GM08714 (cell line): ENCODE measurements around the gene BRD3.
A peak's percentile ranks its signal among the peaks of the same experiment; 100 is the strongest.
"Not testable (repeated sequence)": the region's sequence is repeated elsewhere in the genome, so short reads cannot be mapped to it uniquely, and the experiment has no call there.

ENCODE experiments used
- H3K4me3 ChIP-seq: fragments of 200-500 bp; sonication (Bioruptor generic); 2 replicates; pipeline ENCODE4 v1.5.1; 2014; ENCODE audit warnings: mild to moderate bottlenecking, low read length, inconsistent platforms
- ZNF274 ChIP-seq: IDR thresholded peaks from 2 replicates; pipeline ENCODE4 v1.6.1; 2012; ENCODE audit warnings: mild to moderate bottlenecking, low read depth, low read length

Gene BRD3

DNA sequence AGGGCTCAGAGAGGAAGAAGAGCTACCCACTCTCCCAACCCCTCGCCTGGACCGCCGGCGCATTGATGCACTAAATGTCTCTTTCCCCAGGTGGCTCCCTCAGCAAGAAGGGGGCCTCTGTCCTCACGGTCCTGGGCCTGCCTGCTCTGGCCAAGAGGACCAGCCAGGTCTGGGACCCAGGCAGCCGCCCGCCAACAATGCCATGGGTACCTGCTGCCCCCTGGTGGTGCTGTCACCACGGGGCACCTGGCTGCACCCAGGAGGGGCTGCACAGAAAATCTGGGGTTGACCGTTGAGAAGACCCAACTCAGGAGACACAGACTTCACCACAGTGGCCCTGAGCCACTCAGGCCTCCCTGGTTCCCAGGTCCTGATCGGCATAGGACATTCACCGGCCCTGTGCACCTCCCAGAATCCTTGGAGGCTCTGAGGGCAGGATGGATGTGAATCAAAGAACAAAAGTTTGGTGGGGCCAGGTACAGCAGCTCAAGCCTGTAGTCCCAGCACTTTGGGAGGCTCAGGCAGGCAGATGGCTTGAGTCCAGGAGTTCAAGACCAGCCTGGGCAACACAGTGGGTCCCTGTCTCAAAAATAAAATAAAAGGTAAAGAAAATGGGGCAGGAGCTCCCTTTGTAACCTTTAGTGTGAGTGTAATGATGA is 73.3 kb downstream of the BRD3 start:
- no peak for TF ChIP-seq ZNF274
- no peak overlapping the region for H3K4me3 ChIP-seq

- H3K4me3 ChIP-seq = peak overlapping the region; percentile 68; the same call in 1 of the 2 replicates
- no peak for TF ChIP-seq ZNF274
Observed at GRCh38 chr9:133993635-133994253, 74.1 kb downstream of the BRD3 start.

GRCh38 chr9:133992780-133993634 is 74.8 kb downstream of the BRD3 start:
- TF ChIP-seq ZNF274 = no peak
- peak overlapping the region; percentile 90 for H3K4me3 ChIP-seq

GRCh38 chr9:133991964-133992779 is 75.7 kb downstream of the BRD3 start, which contains the start of gene VAV2:
Gene VAV2 (minus strand): TSS chr9:133992324. CDS start chr9:133992278, 46 bp downstream.
- peak within 1 kb of the TSS; percentile 90 for H3K4me3 ChIP-seq
- no peak for TF ChIP-seq ZNF274

- peak overlapping the region; percentile 90 for H3K4me3 ChIP-seq
- no peak for TF ChIP-seq ZNF274
Observed at GRCh38 chr9:133991214-133991921, 76.5 kb downstream of the BRD3 start.

DNA sequence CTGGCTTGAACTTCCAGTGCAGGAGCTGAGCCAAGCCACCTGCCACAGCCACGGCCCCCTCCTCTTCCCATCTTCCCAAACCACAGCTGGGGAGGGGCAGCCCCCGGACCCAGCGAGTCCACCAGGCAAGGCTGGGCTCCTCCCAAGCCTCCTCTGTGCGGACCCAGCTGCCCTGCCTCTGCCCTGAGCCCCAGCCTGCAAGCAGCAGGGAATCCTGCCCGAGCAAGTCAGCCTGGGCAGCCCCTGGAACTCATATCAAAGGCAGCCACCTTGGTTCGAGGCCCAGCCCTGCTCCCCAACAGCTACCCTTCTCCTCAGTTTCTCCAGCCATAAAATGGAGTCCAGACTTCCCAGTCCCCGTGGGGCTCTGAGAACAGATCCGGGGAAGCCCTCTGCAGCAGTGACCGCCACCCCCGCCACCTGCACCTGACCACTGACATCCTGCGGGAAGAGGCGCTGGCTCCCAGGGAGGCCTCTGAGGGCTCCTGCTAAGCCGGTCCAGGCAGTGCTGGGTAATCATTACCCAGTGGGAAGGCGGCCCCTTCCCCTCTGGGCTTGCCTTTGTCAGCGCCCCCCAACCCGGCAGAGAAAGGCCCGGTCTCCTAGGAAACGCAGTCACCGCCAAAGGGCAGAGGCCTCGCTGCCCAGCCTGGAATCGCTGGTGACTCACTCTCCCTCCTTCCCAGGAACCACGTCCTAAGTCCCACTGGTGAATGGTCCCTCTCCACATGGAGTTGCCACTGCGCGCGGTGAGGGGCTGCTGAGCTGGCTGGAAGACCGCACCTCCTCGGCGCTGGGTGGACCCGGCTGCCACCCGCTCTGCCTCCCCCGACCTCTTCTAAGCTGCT is 77.2 kb downstream of the BRD3 start:
- no peak for TF ChIP-seq ZNF274
- peak overlapping the region; percentile 90; the same call in 1 of the 2 replicates for H3K4me3 ChIP-seq

DNA sequence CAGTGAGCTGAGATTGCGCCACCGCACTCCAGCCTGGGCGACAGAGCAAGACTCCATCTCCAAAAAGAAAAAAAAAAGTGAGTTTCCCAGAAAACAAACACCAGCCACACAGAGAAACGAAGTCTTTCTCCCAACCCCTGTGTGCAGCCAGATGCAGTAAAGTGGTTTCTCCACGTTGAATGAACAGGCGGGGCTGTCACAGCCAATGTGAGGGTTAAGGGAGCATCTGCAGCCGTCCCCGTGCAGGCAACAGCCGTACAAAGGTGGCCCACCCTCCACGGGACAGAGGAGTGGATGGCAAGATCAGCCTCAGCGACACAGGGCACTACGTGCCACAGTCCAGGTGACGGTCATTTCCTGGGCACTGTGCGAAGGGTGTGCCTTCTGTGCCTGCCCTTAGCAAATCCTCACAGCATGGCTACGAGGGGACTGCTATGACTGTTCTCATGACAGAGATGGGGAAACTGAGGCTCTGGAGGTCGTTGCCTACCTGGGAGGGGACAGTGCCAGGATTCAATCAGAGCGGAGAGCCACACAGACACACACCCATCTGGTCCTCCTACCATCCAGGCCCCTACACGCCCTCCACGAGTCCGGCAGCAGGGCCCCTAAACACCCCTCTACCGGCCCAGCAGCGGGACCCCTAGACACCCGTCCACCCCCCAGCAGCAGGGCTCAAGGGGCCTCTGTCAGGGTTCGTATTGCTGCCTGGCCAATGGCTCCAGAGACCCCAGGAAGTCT is 78.0 kb downstream of the BRD3 start:
- no peak for TF ChIP-seq ZNF274
- H3K4me3 ChIP-seq = peak overlapping the region; percentile 90; the same call in 1 of the 2 replicates

DNA sequence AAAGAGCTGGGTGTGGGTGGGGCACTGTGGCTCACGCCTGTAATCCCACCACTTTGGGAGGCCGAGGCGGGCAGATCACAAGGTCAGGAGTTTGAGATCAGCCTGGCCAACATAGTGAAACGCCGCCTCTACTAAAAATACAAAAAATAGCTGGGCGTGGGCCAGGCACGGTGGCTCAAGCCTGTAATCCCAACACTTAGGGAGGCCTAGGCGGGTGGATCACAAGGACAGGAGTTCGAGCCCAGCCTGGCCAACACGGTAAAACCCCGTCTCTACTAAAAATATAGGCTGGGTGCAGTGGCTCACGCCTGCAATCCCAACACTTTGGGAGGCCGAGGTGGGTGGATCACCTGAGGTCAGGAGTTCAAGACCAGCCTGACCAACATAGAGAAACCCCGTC is 79.1 kb downstream of the BRD3 start:
- not testable (repeated sequence) for H3K4me3 ChIP-seq

GRCh38 chr9:133987946-133988665 is 79.7 kb downstream of the BRD3 start:
- H3K4me3 ChIP-seq = no peak overlapping the region
- TF ChIP-seq ZNF274 = no peak

GRCh38 chr9:133987446-133987788 is 80.4 kb downstream of the BRD3 start:
- no peak for TF ChIP-seq ZNF274
- no peak overlapping the region for H3K4me3 ChIP-seq

DNA sequence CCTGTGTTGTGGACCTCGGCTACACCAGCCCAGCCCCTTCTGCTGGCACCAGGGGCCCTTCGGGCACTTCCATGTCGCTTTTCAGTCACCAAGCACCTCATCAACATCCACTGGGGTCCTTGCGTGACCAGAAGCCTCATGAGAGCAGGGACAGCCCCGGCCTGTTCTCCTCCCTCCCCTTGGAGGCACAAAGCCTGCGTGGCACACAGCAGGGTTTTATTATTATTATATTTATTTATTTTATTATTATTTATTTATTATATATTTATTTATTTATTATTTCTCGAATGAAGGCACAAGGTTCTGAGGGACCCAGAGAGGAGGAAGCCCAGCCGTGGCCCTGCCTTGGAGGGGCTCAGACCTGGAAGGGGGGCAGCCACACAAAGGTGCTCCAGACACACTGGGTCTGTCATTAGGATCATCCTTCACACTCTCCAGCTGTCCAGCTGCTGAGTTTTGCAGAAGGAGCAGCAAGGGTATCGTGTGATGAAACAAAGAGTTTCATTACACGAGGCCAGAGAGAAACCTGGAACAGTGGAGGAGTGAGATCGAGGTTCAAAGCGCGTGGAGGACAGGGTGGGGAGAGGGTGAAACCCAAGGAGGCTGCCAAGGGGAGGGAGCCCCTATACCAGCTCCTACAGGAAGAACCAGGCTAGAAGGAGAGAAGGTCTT is 80.9 kb downstream of the BRD3 start:
- no peak for TF ChIP-seq ZNF274
- H3K4me3 ChIP-seq = no peak overlapping the region
